Epithelial cell of esophagus (primary cell): ENCODE results near the gene NOTUM.

ENCODE experiments used
- DNase-seq: peaks from one replicate; pipeline ENCODE4 v3.0.0; 2010; ENCODE audit warnings: low read depth
- H3K4me3 ChIP-seq: 2 replicates; pipeline ENCODE4 v1.5.1; 2011; ENCODE audit warnings: mild to moderate bottlenecking, low read length, control low read depth
- CTCF ChIP-seq: IDR thresholded peaks from 2 replicates; pipeline ENCODE4 v1.5.1; 2011; ENCODE audit warnings: low read depth, mild to moderate bottlenecking, low read length, control low read depth, inconsistent platforms; ENCODE audit not compliant: insufficient read depth; ENCODE audit errors: missing control alignments

Gene NOTUM

DNA sequence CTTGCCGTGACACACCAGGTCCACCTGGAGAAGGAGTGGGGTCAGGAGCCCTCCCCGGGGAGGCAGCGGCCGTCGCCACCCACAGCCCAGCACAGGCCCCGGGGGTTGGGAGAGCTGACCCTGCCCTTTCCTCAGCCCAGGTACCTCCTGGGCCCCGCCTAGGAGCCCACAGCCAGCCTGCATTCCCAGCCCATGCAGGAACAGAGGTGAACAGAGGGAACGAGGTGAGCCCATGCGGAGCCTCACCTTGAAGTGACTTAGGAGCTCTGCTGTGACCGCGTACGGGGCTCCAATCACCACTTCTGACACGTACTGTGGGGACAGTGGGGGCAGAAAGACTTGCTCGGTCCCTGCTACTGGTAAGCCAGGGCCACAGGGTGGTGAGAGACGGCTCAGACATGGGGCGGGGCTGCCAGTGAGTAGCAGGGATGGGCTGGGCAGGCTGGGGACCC lies 55.5 kb downstream of the NOTUM start:
- TF ChIP-seq CTCF = no peak
- H3K4me3 ChIP-seq = no peak overlapping the region
- DNase-seq = no peak

- TF ChIP-seq CTCF = no peak
- no peak for DNase-seq
- no peak overlapping the region for H3K4me3 ChIP-seq
Observed at GRCh38 chr17:81904600-81905423, 56.2 kb downstream of the NOTUM start.

DNA sequence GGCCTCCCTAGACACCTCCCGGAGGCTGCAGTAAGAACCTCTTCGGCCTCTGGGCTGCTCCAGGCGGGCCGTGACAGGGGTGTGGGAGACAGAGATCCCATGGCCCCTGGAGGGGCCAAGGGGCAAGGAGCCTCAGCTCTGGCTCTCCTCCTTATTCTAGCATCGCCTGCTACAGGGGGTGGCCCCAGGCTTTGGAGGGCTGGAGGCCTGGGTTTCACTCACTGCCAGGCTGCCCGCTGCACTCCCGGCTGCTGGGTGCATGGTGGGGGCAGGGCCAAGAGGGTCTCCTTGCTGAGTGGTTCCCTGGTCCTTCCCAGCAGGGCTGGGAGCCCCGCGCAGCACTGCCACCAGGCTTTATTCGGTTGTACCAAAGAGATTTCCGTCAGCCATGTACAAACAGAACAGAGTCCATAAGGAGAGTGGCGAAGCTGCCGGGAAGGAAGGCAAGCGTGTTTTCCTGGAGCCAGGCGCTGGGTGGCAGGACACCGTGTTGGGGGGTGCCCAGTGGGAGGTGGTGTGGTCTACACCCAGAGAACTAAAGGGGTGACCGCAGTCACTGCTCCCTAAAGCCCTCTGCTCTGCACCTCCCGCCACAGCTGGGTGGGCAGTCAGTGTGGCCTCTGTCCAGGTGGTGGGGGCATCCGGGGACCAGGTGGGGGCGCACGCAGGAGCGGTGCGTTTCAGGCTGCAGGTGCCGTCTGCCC lies 56.9 kb downstream of the NOTUM start:
- no peak for DNase-seq
- H3K4me3 ChIP-seq = no peak overlapping the region
- TF ChIP-seq CTCF = no peak

DNA sequence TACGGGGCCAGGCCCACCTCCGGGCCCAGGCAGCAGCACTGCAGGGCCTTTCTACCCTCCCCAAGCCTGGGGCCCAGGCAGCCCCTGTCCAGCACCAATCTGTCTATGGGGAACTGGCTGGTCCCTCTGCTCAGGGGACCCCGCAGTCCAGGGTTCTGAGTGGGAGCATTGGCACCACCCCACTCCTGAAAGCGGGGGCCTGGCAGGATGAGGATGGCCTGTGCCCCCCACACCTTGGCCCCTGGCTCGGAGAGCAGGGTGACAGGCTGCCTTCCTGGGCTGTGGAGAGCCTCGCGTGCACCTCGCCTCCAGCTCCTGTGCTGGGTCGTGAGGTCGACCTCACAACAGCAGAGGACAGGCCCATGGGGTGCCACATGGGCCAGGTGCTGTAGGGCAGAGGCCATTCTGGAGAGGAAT lies 57.6 kb downstream of the NOTUM start:
- TF ChIP-seq CTCF = no peak
- H3K4me3 ChIP-seq = no peak overlapping the region
- no peak for DNase-seq

- TF ChIP-seq CTCF = no peak
- H3K4me3 ChIP-seq = no peak overlapping the region
- DNase-seq = no peak
Observed at GRCh38 chr17:81902653-81903414, 58.2 kb downstream of the NOTUM start.
